OCI-LY1 (cell line): ENCODE data around the gene ARHGAP25.

Experiments
- H2AFZ ChIP-seq: fragments of 200-600 bp; sonication (generic), shearing (Covaris generic); 2 replicates; pipeline ENCODE4 v1.6.0; 2014; ENCODE audit warnings: antibody characterized with exemption, mild to moderate bottlenecking, low read length
- H3F3A ChIP-seq: fragments of 200-600 bp; sonication (generic), shearing (Covaris generic); 2 replicates; pipeline ENCODE4 v1.6.0; 2014; ENCODE audit warnings: mild to moderate bottlenecking, antibody characterized with exemption, low read length, moderate library complexity; ENCODE audit not compliant: insufficient read depth
- H3K27ac ChIP-seq: fragments of 200-600 bp; sonication (generic); 2 replicates; pipeline ENCODE4 v1.5.1; 2014; ENCODE audit warnings: low read length, mixed run types, mild to moderate bottlenecking, low read depth; ENCODE audit not compliant: poor library complexity, severe bottlenecking
- H3K27me3 ChIP-seq: fragments of 200-600 bp; sonication (generic); 2 replicates; pipeline ENCODE4 v1.6.0; 2014; ENCODE audit warnings: antibody characterized with exemption, mild to moderate bottlenecking, low read length, moderate library complexity; ENCODE audit not compliant: insufficient read depth
- H3K36me3 ChIP-seq: fragments of 200-600 bp; sonication (generic); 2 replicates; pipeline ENCODE4 v1.6.1; 2014; ENCODE audit warnings: mild to moderate bottlenecking, antibody characterized with exemption, low read length, moderate library complexity, mixed read lengths; ENCODE audit not compliant: insufficient read depth
- H3K4me1 ChIP-seq: fragments of 200-600 bp; sonication (generic); 2 replicates; pipeline ENCODE4 v1.5.1; 2014; ENCODE audit warnings: mild to moderate bottlenecking, low read length, moderate library complexity; ENCODE audit not compliant: insufficient read depth, severe bottlenecking
- H3K4me2 ChIP-seq: fragments of 200-600 bp; sonication (generic), shearing (Covaris generic); 2 replicates; pipeline ENCODE4 v1.6.1; 2014; ENCODE audit warnings: low read length
- H3K4me3 ChIP-seq: fragments of 200-600 bp; sonication (generic); 2 replicates; pipeline ENCODE4 v1.5.1; 2014; ENCODE audit warnings: low read length, low read depth, mild to moderate bottlenecking, mixed read lengths; ENCODE audit not compliant: poor library complexity, severe bottlenecking
- H3K79me2 ChIP-seq: fragments of 200-600 bp; shearing (Covaris generic); 2 replicates; pipeline ENCODE4 v1.6.1; 2016; ENCODE audit warnings: mixed run types, low read length, mixed read lengths; ENCODE audit not compliant: insufficient read depth
- H3K9ac ChIP-seq: fragments of 200-600 bp; sonication (generic), shearing (Covaris generic); 2 replicates; pipeline ENCODE4 v1.6.1; 2014; ENCODE audit warnings: mild to moderate bottlenecking, low read length, mixed read lengths
- H3K9me2 ChIP-seq: fragments of 200-600 bp; sonication (generic), shearing (Covaris generic); 2 replicates; pipeline ENCODE4 v1.6.1; 2014; ENCODE audit warnings: low read depth, mild to moderate bottlenecking, low read length, mixed read lengths
- H3K9me3 ChIP-seq: fragments of 200-600 bp; shearing (Covaris generic); 2 replicates; pipeline ENCODE4 v1.6.1; 2014; ENCODE audit warnings: low read length, mixed read lengths
- H4K20me1 ChIP-seq: fragments of 200-600 bp; sonication (generic), shearing (Covaris generic); 2 replicates; pipeline ENCODE4 v1.6.0; 2016; ENCODE audit warnings: mild to moderate bottlenecking, low read length; ENCODE audit not compliant: insufficient read depth
- CTCF ChIP-seq: fragments of 200-600 bp; sonication (generic), shearing (Covaris generic); IDR thresholded peaks from 2 replicates; pipeline ENCODE4 v1.5.1; 2017; ENCODE audit warnings: mild to moderate bottlenecking, antibody characterized with exemption, low read length, moderate library complexity, mixed read lengths
- EZH2 ChIP-seq: fragments of 200-600 bp; sonication (generic), shearing (Covaris generic); IDR thresholded peaks from 2 replicates; pipeline ENCODE4 v1.8.0; 2017; ENCODE audit warnings: borderline replicate concordance, mixed run types, mild to moderate bottlenecking, antibody characterized with exemption, low read length, moderate library complexity, mixed read lengths

The ARHGAP25 gene

GRCh38 chr2:68792751-68793150 lies 58.1 kb downstream of the ARHGAP25 start:
- H3K9ac ChIP-seq: no peak overlapping the region
- H4K20me1 ChIP-seq: no peaks in the 10 kb centered on the region
- peaks cover 89% of the 10 kb centered on the region for H3K36me3 ChIP-seq
- H3K79me2 ChIP-seq: peaks cover 29% of the 10 kb centered on the region
- H3F3A ChIP-seq: no peaks in the 10 kb centered on the region
- H3K4me3 ChIP-seq: no peak overlapping the region
- H3K27ac ChIP-seq: no peak overlapping the region
- peaks cover 66% of the 10 kb centered on the region for H3K4me1 ChIP-seq
- peaks cover 7% of the 10 kb centered on the region; the same call in 1 of the 2 replicates for H3K9me3 ChIP-seq
- no peaks in the 10 kb centered on the region for H3K27me3 ChIP-seq
- H3K9me2 ChIP-seq: no peaks in the 10 kb centered on the region
- no peak overlapping the region for H2AFZ ChIP-seq
- H3K4me2 ChIP-seq: no peak overlapping the region
- TF ChIP-seq EZH2: no peak
- no peak for TF ChIP-seq CTCF

GRCh38 chr2:68796295-68796905 lies 61.8 kb downstream of the ARHGAP25 start:
- no peak overlapping the region for H3K4me2 ChIP-seq
- TF ChIP-seq EZH2 (no peak), CTCF (no peak)
- H3K27me3 ChIP-seq: no peaks in the 10 kb centered on the region
- H3K36me3 ChIP-seq: peaks cover 94% of the 10 kb centered on the region
- H3K9ac ChIP-seq: no peak overlapping the region
- H2AFZ ChIP-seq: no peak overlapping the region
- no peak overlapping the region for H3K27ac ChIP-seq
- H3K4me3 ChIP-seq: no peak overlapping the region
- H3K9me3 ChIP-seq: peaks cover 7% of the 10 kb centered on the region; the same call in 1 of the 2 replicates
- H3K4me1 ChIP-seq: peaks cover 29% of the 10 kb centered on the region
- H3F3A ChIP-seq: no peaks in the 10 kb centered on the region
- H3K79me2 ChIP-seq: peaks cover 29% of the 10 kb centered on the region
- H4K20me1 ChIP-seq: no peaks in the 10 kb centered on the region
- H3K9me2 ChIP-seq: no peaks in the 10 kb centered on the region

GRCh38 chr2:68798569-68798968 lies 64.0 kb downstream of the ARHGAP25 start:
- H3K4me2 ChIP-seq: no peak overlapping the region
- H4K20me1 ChIP-seq: no peaks in the 10 kb centered on the region
- H3K9me3 ChIP-seq: no peaks in the 10 kb centered on the region
- H3K27me3 ChIP-seq: no peaks in the 10 kb centered on the region
- no peak overlapping the region for H3K4me3 ChIP-seq
- H3K9ac ChIP-seq: no peak overlapping the region
- peaks cover 20% of the 10 kb centered on the region for H3K79me2 ChIP-seq
- H3K4me1 ChIP-seq: peaks cover 26% of the 10 kb centered on the region
- no peak overlapping the region for H3K27ac ChIP-seq
- peaks cover 90% of the 10 kb centered on the region for H3K36me3 ChIP-seq
- no peak overlapping the region for H2AFZ ChIP-seq
- no peak for TF ChIP-seq EZH2
- no peak for TF ChIP-seq CTCF
- no peaks in the 10 kb centered on the region for H3K9me2 ChIP-seq
- no peaks in the 10 kb centered on the region for H3F3A ChIP-seq
